HG02759 (cell line): ENCODE data around the gene CREB5.

Experiments
- ATAC-seq: cut with Tn5 transposase; IDR thresholded peaks from one replicate; pipeline ENCODE4 v1.9.1; 2021; ENCODE audit warnings: mild to moderate bottlenecking, moderate library complexity; ENCODE audit not compliant: unreplicated experiment

Gene CREB5

GRCh38 chr7:28865601-28866144, 453.4 kb downstream of the CREB5 start:
- ATAC-seq: no peak

DNA sequence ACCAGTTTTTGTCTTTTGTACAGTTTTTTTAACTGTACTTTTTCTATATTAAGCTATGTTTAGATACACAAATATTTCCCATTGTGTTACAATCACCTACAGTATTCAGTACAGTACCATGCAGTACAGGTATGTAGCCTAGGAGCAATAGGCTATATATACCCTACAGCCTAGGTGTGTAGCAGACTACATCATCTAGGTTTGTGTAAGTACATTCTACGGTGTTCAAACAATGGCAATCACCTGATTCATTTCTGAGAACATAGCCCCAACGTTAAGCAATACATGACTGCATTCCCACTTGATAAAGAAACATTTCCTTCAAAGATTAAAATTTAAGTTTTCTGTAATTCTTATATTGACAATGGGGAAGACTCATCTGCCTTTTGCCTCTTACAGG, 456.4 kb downstream of the CREB5 start:
- no peak for ATAC-seq

GRCh38 chr7:28871077-28871476, 458.8 kb downstream of the CREB5 start:
- no peak for ATAC-seq

- ATAC-seq: no peak
These were observed 459.3 kb downstream of the CREB5 start for GRCh38 chr7:28871631-28872030.

GRCh38 chr7:28872226-28872625, 459.9 kb downstream of the CREB5 start:
- no peak for ATAC-seq

DNA sequence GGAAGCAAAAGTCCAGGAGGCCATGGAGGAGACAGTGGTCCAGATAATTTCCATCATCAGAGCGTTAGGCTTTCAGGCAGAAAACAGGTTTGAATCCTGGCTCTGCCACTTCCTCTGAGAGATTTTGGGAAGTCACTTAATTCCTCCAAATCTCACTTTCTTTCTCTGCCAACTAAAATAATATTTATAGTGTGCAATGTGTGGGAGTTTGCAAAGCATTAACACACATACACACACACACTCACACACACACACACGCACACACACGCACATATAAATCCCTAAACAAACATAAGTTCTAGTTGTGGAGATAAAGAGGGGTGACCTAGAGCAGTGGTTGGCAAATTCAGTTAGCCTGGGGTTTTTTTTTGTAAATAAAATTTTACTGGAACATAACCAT, 461.0 kb downstream of the CREB5 start:
- no peak for ATAC-seq

- no peak for ATAC-seq
These were observed 461.7 kb downstream of the CREB5 start for GRCh38 chr7:28874001-28874400.
